Stomach smooth muscle (tissue), 2 donors: ENCODE measurements around the gene CCSER2.

Experiments
- H3K27ac ChIP-seq: one replicate; pipeline ENCODE4 v1.7.0; 2013; ENCODE audit warnings: mild to moderate bottlenecking, low read length, inconsistent platforms
- H3K27me3 ChIP-seq, 2 donors: one replicate each; pipeline ENCODE4 v1.7.0; 2013; ENCODE audit warnings: low read length in 2 of 2; ENCODE audit not compliant: insufficient read depth in 2 of 2, control insufficient read depth in 1 of 2
- H3K36me3 ChIP-seq, 2 donors: one replicate each; pipeline ENCODE4 v1.7.0; 2013; ENCODE audit warnings: low read length in 2 of 2; ENCODE audit not compliant: control insufficient read depth in 2 of 2, insufficient read depth in 2 of 2
- H3K4me1 ChIP-seq: one replicate; pipeline ENCODE4 v1.7.0; 2013; ENCODE audit warnings: low read length; ENCODE audit not compliant: control insufficient read depth, insufficient read depth
- H3K4me3 ChIP-seq, 2 donors: one replicate each; pipeline ENCODE4 v1.7.0; 2013; ENCODE audit warnings: low read length in 2 of 2
- H3K9ac ChIP-seq, 2 donors: one replicate each; pipeline ENCODE4 v1.7.0; 2013; ENCODE audit warnings: low read length in 2 of 2, mild to moderate bottlenecking in 1 of 2
- H3K9me3 ChIP-seq, 2 donors: one replicate each; pipeline ENCODE4 v1.7.0; 2013; ENCODE audit warnings: low read length in 2 of 2; ENCODE audit not compliant: control insufficient read depth in 2 of 2
- donor health status: healthy.
- donor health status: Pancreatic carcinoma.

CCSER2 gene

DNA sequence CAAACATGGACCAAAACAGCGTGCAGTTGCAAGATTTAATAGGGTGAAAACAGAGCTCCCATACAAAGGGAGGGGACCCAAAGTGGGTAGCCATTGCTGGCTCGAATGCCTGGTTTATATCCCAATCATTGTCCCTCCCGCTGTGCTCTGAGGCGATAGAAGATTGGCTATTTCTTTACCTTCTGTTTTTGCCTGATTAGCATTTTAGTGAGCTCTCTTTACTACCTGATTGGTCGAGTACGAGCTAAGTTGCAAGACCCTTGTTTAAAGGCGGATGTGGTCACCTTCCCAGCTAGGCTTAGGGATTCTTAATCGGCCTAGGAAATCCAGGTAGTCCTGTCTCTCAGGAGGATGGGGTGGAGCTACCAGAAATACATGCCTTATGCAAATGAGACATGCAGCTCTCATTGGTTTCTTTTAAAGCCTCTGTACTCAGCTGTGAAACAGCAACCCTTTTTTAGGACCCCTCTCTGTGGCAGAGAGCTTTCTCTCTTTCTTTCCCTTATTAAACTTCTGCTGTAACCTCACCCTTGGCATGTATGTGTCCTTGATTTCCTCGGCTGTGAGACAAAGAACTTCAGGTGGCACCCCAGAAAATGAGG is 202.4 kb downstream of the CCSER2 start:
- Histone ChIP-seq H3K27ac (no peak overlapping the region), H3K36me3 (no peaks in the 10 kb centered on the region), H3K9ac (no peak overlapping the region), H3K4me3 (no peak overlapping the region), H3K9me3 (no peaks in the 10 kb centered on the region), H3K4me1 (no peaks in the 10 kb centered on the region), H3K27me3 (no peaks in the 10 kb centered on the region)

DNA sequence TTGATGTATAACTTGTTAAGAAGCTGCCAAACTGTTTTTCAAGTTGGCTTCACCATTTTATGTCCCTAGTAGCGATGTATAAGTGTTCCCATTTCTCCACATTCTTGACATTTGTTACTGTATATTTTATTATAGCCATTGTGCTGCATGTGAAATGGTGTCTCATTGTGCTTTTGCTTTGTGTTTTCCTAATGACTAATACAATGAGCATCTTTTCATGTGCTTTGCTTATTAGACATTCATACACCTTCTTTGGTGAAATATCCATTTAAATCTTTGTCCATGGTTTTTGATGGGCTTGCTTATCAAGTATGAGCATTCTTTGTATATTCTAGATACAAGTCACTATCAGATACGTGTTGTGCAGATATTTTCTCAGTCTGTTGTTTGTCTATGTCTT is 203.0 kb downstream of the CCSER2 start:
- Histone ChIP-seq H3K27me3 (no peaks in the 10 kb centered on the region), H3K9ac (no peak overlapping the region), H3K27ac (no peak overlapping the region), H3K36me3 (no peaks in the 10 kb centered on the region), H3K9me3 (no peaks in the 10 kb centered on the region), H3K4me1 (no peaks in the 10 kb centered on the region), H3K4me3 (no peak overlapping the region)

DNA sequence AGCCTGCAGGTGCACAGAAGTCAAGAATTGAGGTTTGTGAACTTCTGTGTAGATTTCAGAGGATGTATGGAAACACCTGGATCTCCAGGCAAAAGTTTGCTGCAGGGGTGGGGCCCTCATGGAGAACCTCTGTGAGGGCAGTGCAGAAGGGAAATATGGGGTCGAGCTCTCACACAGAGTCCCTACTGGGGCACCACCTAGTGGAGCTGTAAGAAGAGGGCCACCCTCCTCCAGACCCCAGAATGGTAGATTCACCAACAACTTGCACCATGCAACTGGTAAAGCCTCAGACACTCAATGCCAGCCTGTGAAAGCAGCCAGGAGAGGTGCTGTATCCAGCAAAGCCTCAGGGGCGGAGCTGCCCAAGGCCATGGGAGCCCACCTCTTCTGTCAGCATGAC is 205.8 kb downstream of the CCSER2 start:
- Histone ChIP-seq H3K27me3 (peaks cover 0 to 3% of the 10 kb centered on the region in 2 donors), H3K36me3 (no peaks in the 10 kb centered on the region), H3K9ac (no peak overlapping the region), H3K4me3 (no peak overlapping the region), H3K4me1 (no peaks in the 10 kb centered on the region), H3K9me3 (no peaks in the 10 kb centered on the region), H3K27ac (no peak overlapping the region)

DNA sequence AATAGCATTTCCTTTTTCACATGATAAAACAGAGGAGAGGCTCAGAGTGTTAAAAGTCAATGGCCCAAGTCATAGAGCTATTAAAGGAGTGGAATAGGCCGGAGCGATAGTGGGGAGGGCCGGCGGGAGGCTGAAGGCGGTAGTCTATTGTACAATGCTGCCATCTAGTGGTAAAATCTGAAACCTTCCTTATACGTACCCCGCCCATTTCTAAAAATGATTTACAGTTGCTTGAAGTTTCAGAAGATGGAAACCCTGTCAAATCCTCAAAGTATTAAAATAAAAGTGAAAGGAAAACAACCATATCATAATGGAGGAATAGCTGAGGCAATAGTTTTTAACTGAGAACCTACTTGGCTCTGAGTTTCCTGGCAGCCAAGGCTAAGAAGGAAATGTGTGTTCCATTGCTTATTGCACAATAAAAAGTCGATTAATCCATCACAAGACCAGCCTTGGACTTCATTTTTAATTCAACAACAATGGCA is 209.1 kb downstream of the CCSER2 start:
- Histone ChIP-seq H3K4me3 (no peak overlapping the region), H3K27ac (no peak overlapping the region), H3K36me3 (no peaks in the 10 kb centered on the region), H3K4me1 (peaks cover 9% of the 10 kb centered on the region), H3K9me3 (no peaks in the 10 kb centered on the region), H3K27me3 (peaks cover 7 to 14% of the 10 kb centered on the region in 2 donors), H3K9ac (no peak overlapping the region)

DNA sequence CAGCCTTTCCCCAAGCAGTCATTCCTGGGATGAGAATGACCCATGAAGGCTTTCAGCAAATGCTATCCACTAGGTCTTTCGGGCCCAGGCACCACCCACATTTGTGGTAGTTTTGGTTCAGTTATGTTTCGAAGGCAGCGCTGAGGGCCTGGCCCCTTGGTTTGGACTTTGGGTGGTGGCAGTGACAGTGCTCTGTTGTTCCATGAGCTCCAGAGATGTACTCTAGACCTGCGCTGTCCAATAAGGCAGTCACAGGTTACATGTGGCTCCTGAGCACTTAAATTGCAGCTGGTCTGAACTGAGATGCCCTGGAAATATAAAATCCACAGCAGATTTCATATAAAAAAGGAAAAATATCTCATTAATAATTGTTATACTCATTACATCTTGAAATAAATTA is 209.6 kb downstream of the CCSER2 start:
- Histone ChIP-seq H3K27me3 (peaks cover 9 to 14% of the 10 kb centered on the region in 2 donors), H3K9me3 (no peaks in the 10 kb centered on the region), H3K36me3 (no peaks in the 10 kb centered on the region), H3K27ac (no peak overlapping the region), H3K4me3 (no peak overlapping the region), H3K9ac (no peak overlapping the region), H3K4me1 (peaks cover 9% of the 10 kb centered on the region)

DNA sequence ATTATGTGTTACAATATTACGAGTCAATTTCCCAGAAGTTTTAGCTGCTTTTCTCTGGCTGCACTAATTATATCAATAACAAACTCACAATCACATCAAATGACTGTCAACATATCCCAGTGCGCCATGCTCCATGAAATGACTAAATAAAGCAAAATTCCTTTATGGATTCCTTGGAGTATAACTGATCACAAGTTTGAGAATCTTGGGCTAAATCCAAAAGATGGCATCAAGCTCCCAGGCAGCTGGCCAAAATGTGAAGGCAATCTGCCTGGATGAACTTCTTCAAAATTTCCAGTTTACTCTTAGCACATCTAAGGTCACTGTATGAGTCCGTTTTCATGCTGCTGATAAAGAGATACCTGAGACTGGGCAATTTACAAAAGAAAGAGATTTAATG is 210.8 kb downstream of the CCSER2 start:
- Histone ChIP-seq H3K9me3 (no peaks in the 10 kb centered on the region), H3K4me1 (peaks cover 9% of the 10 kb centered on the region), H3K27ac (no peak overlapping the region), H3K27me3 (peaks cover 9 to 14% of the 10 kb centered on the region in 2 donors), H3K4me3 (no peak overlapping the region), H3K9ac (no peak overlapping the region), H3K36me3 (no peaks in the 10 kb centered on the region)

DNA sequence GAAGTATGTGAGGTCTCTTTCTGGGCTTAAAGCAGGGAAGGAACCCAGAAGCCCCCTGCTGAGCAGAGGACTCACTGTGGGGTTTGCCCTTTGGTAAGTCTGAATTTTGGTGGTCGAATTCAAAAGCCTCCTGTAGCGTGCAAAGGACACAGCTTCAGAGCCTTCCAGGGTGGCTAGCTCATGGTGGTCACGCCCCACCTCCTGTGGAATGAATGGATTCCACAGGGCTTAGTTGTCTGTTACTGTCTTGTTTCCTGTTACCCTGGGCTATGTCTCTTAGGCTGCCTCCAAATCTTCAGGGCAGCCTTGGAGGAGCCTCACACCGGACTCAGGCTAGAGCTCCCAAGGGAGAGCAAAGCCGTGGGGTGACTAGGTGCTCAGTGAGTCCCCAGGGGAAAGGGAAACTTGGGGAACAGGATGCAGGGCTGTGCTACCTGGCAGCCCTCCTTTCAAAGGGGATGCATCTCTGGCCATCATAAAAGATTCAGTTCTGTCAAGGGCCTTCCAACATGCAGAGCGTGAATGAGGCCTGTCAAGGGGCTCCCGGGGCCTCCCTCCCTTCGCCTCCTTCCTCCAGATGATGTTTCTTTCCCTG is 211.7 kb downstream of the CCSER2 start:
- H3K4me1 ChIP-seq = peaks cover 9% of the 10 kb centered on the region
- peaks cover 9 to 14% of the 10 kb centered on the region in 2 donors for H3K27me3 ChIP-seq
- H3K4me3 ChIP-seq = peak overlapping the region in 1 of 2 donors; percentile 74
- no peak overlapping the region for H3K27ac ChIP-seq
- no peaks in the 10 kb centered on the region for H3K36me3 ChIP-seq
- H3K9ac ChIP-seq = no peak overlapping the region
- no peaks in the 10 kb centered on the region for H3K9me3 ChIP-seq

DNA sequence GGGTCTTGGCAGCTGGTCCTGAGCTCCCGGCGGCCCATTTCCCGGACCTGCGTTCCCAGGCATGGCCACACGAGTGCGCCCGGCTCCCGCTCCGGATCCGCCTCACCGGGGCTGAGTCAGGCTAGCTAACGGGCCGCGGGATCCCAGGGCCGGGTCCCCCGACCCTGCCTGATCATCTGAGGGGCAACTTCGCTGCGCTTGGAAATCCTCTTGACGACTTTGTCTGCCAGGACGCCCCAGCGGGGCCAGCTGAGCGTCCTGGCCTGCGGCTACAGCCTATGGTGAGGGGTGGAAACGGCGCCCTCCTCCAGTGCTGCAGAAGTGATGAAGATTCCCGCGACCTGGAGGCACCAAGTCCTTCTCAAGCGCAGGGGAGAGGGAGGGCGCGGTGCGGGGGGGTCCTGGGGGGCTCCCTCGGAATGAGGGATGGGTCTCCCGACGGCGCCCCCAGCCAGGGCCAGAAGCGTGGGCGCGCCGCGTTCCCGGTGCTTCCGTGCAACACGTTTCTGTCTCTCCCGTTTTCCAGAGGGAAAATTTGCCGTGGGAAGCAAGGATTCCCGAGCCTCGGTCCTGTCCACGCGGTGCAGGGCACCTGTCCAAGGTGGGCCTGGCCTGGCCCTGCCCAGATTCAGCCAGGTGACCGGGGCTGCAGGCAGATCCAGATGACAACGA is 212.4 kb downstream of the CCSER2 start:
- H3K4me3 ChIP-seq = peak overlapping the region; percentile 41 to 74
- H3K27me3 ChIP-seq = peaks cover 9 to 14% of the 10 kb centered on the region in 2 donors
- no peak overlapping the region for H3K9ac ChIP-seq
- H3K27ac ChIP-seq = no peak overlapping the region
- no peaks in the 10 kb centered on the region for H3K36me3 ChIP-seq
- peaks cover 9% of the 10 kb centered on the region for H3K4me1 ChIP-seq
- H3K9me3 ChIP-seq = no peaks in the 10 kb centered on the region

DNA sequence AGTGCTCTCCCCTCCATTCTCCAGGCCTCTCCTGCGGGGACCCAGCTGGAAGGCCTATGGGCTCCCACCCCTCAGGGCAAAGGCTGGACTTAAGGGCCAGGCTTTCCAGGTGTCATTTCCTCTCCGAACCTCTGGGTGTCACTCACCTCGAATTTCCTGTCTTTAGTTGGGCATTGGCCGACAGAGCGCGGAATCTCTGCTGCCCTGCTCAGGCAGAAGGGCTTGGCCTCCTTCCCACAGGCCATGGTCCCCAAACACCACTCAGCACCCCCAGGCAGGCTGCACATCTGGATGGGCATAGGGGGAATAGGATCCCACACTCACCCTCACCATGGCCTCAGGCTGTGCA is 212.9 kb downstream of the CCSER2 start:
- H3K9me3 ChIP-seq = no peaks in the 10 kb centered on the region
- no peak overlapping the region for H3K4me3 ChIP-seq
- peaks cover 9% of the 10 kb centered on the region for H3K4me1 ChIP-seq
- no peaks in the 10 kb centered on the region for H3K36me3 ChIP-seq
- H3K27ac ChIP-seq = no peak overlapping the region
- no peak overlapping the region for H3K9ac ChIP-seq
- H3K27me3 ChIP-seq = peaks cover 10 to 14% of the 10 kb centered on the region in 2 donors

DNA sequence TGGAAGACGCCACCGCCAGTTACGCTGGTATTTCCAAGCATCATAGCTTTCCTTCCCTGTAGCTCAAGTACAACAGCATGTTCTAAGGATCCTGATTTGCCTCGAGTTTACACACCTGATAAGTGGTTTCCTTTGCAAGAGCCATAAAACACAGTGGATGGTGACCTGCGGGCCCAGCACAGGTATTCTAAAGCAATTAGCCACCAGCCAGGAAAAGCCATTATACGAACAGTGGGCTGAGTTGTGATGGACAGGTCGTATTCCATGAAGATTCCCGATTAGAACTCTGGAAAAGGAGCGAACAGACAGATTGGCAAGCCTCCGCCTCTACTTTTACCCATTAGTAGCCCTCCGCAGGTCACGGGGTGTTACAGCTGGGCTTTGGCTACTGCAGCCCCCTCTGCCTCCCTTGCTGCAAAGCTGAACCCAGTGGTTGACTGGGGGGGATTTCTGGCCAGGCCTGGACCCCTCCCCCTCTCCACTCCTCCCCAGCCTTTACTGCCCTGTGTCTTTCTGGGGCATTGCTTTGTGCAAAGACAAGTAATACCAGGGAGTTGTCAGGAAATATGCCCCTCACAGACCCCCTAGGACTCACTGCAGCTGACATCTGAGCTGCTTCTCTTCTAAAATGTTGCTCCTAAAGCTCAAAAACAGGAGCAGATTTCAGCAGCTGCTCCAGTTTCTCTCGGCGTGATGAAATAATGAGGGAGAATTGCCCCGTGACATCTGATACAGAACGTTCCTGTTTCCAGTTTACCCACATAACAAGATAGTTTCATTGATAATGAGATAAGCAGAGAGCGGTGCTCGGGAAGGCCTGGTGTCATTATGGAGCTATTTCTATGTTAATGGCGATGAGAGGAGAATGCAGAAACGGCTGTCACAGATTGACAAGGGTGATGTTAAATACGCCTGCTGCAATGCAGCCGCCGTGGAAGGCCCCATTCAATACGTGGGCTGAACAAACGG is 214.4 kb downstream of the CCSER2 start:
- Histone ChIP-seq H3K27me3 (peaks cover 8 to 14% of the 10 kb centered on the region in 2 donors), H3K9ac (no peak overlapping the region), H3K36me3 (no peaks in the 10 kb centered on the region), H3K4me1 (peaks cover 9% of the 10 kb centered on the region), H3K9me3 (no peaks in the 10 kb centered on the region), H3K4me3 (no peak overlapping the region), H3K27ac (no peak overlapping the region)
